A673 (cell line): ENCODE data around the gene NUCB1. TPM values are rescaled to one million over a fixed set of nuclear protein-coding genes. Genes with fewer than 3 reads are reported as not detected.
"Not testable (repeated sequence)": the region's sequence is repeated elsewhere in the genome, so short reads cannot be mapped to it uniquely, and the experiment has no call there.

ENCODE experiments used
- BruUV-seq: library from RNA; stranded (reverse); fragments of 400-500 nt; replicated peaks from 2 replicates; lab custom pipeline; 2021; lab: Mats Ljungman, UMichigan
- CTCF ChIA-PET: fragments of 300-600 bp; sonication (Branson Sonifier 250); formaldehyde crosslinking; loops from one replicate; lab custom pipeline; 2022; ENCODE audit warnings: antibody characterized with exemption; lab: Charles Lee
- POLR2A ChIA-PET: fragments of 300-600 bp; sonication (Branson Sonifier 250); formaldehyde crosslinking; loops from one replicate; lab custom pipeline; 2022; ENCODE audit warnings: antibody characterized with exemption; ENCODE audit not compliant: low non-redundant PET; lab: Charles Lee
- DNase-seq: peaks from one replicate; pipeline ENCODE4 v3.0.0-alpha.2; 2015; ENCODE audit warnings: low spot score
- H3K27ac ChIP-seq: fragments of 200-600 bp; sonication (generic); 2 replicates; pipeline ENCODE4 v1.5.1; 2016; ENCODE audit warnings: mixed run types, low read depth, mild to moderate bottlenecking, mixed read lengths, antibody characterized with exemption, low read length; ENCODE audit not compliant: poor library complexity, severe bottlenecking
- H3K27me3 ChIP-seq: fragments of 200-600 bp; sonication (generic); replicated peaks from 2 replicates; pipeline ENCODE4 v1.6.1; 2017; ENCODE audit warnings: mixed run types, low read depth, mild to moderate bottlenecking, mixed read lengths, antibody characterized with exemption, low read length; ENCODE audit not compliant: insufficient read depth, poor library complexity
- H3K36me3 ChIP-seq: fragments of 200-600 bp; sonication (generic); 2 replicates; pipeline ENCODE4 v1.6.1; 2016; ENCODE audit warnings: mixed run types, mild to moderate bottlenecking, mixed read lengths, antibody characterized with exemption, low read length; ENCODE audit not compliant: insufficient read depth, poor library complexity, severe bottlenecking
- H3K4me1 ChIP-seq: fragments of 200-600 bp; sonication (generic); 2 replicates; pipeline ENCODE4 v1.6.1; 2017; ENCODE audit warnings: mixed run types, mild to moderate bottlenecking, mixed read lengths, antibody characterized with exemption, low read length; ENCODE audit not compliant: insufficient read depth, poor library complexity, severe bottlenecking
- H3K4me3 ChIP-seq: fragments of 200-600 bp; sonication (generic); 2 replicates; pipeline ENCODE4 v1.5.1; 2016; ENCODE audit warnings: low read depth, mixed run types, mild to moderate bottlenecking, mixed read lengths, low read length; ENCODE audit not compliant: poor library complexity, severe bottlenecking
- H3K9me3 ChIP-seq: fragments of 200-600 bp; sonication (generic); 2 replicates; pipeline ENCODE4 v1.6.1; 2016; ENCODE audit warnings: mixed run types, low read depth, mild to moderate bottlenecking, mixed read lengths, antibody characterized with exemption, low read length; ENCODE audit not compliant: poor library complexity, severe bottlenecking
- CTCF ChIP-seq: fragments of 300-800, 200-600 bp; sonication (generic); conservative IDR thresholded peaks from 2 replicates; pipeline ENCODE4 v1.5.1; 2017; ENCODE audit warnings: low read depth, mild to moderate bottlenecking, antibody characterized with exemption, low read length, moderate library complexity, mixed read lengths
- EZH2 ChIP-seq: fragments of 200-600 bp; sonication (generic); IDR thresholded peaks from 2 replicates; pipeline ENCODE4 v1.6.1; 2017; ENCODE audit warnings: borderline replicate concordance, low read depth, mild to moderate bottlenecking, mixed read lengths, antibody characterized with exemption, low read length; ENCODE audit not compliant: poor library complexity, severe bottlenecking
- intact Hi-C: fragments of 100-400 bp; cut with micrococcal nuclease; formaldehyde crosslinking; loops from one replicate; pipeline ENCODE4 v1.10.0; 2022; ENCODE audit not compliant: unreplicated experiment
- total RNA-seq: library from RNA; stranded (reverse); gene quantifications from 2 replicates; pipeline ENCODE4 v1.2.3, GENCODE V29; 2021

The NUCB1 gene
- total RNA-seq, 1 experiment from 2014 or later = 86.7 TPM

- intact Hi-C loops = no loop called here
- no peak overlapping the region for H3K4me3 ChIP-seq
- peaks cover 4% of the 10 kb centered on the region for H3K36me3 ChIP-seq
- H3K27me3 ChIP-seq = no peaks in the 10 kb centered on the region
- no peak for TF ChIP-seq CTCF
- TF ChIP-seq EZH2 = no peak
- ChIA-PET CTCF (no interaction called here), POLR2A (no interaction called here)
- no TSS peak for BruUV-seq
- H3K27ac ChIP-seq = no peak overlapping the region
- peaks cover 3% of the 10 kb centered on the region for H3K4me1 ChIP-seq
- no peak for DNase-seq
- H3K9me3 ChIP-seq = no peaks in the 10 kb centered on the region
Measured at GRCh38 chr19:48905664-48906063, 5.6 kb downstream of the NUCB1 start.

GRCh38 chr19:48906324-48906723 is 6.2 kb downstream of the NUCB1 start:
- no TSS peak for BruUV-seq
- ChIA-PET CTCF (no interaction called here), POLR2A (no interaction called here)
- H3K27ac ChIP-seq = no peak overlapping the region
- no peak overlapping the region for H3K4me3 ChIP-seq
- no peaks in the 10 kb centered on the region for H3K9me3 ChIP-seq
- DNase-seq = no peak
- intact Hi-C loops = no loop called here
- TF ChIP-seq EZH2 (no peak), CTCF (no peak)
- H3K36me3 ChIP-seq = peaks cover 5% of the 10 kb centered on the region
- peaks cover 2% of the 10 kb centered on the region for H3K4me1 ChIP-seq
- H3K27me3 ChIP-seq = no peaks in the 10 kb centered on the region

GRCh38 chr19:48907671-48908070 is 7.6 kb downstream of the NUCB1 start:
- no peaks in the 10 kb centered on the region for H3K9me3 ChIP-seq
- H3K4me3 ChIP-seq = no peak overlapping the region
- peaks cover 10% of the 10 kb centered on the region for H3K36me3 ChIP-seq
- no peaks in the 10 kb centered on the region for H3K4me1 ChIP-seq
- no peak for TF ChIP-seq CTCF
- no peak for TF ChIP-seq EZH2
- ChIA-PET CTCF (no interaction called here), POLR2A (no interaction called here)
- no peak overlapping the region for H3K27ac ChIP-seq
- no peaks in the 10 kb centered on the region for H3K27me3 ChIP-seq
- DNase-seq = no peak
- intact Hi-C loops = no loop called here
- BruUV-seq = no TSS peak

- H3K27ac ChIP-seq, intact Hi-C loops, POLR2A ChIA-PET, H3K27me3 ChIP-seq, H3K9me3 ChIP-seq, H3K4me1 ChIP-seq, H3K4me3 ChIP-seq, BruUV-seq, DNase-seq, CTCF ChIA-PET: not testable (repeated sequence)
- H3K36me3 ChIP-seq = peaks cover 19% of the 10 kb centered on the region
Measured at GRCh38 chr19:48909424-48910077, 9.4 kb downstream of the NUCB1 start.
